GM12891 (cell line): ENCODE measurements around the gene KICS2.

Source experiments
- POLR2A ChIP-seq: IDR thresholded peaks from 2 replicates; pipeline ENCODE4 v1.6.1; 2011; ENCODE audit warnings: low read depth, low read length, control low read depth
- POLR2AphosphoS5 ChIP-seq: IDR thresholded peaks from 2 replicates; pipeline ENCODE4 v1.6.1; 2011; ENCODE audit warnings: low read depth, low read length, control low read depth
- POU2F2 ChIP-seq: IDR thresholded peaks from 2 replicates; pipeline ENCODE4 v1.6.1; 2011; ENCODE audit warnings: low read depth, mild to moderate bottlenecking, control low read depth, low read length, moderate library complexity
- TAF1 ChIP-seq: IDR thresholded peaks from 2 replicates; pipeline ENCODE4 v1.6.1; 2011; ENCODE audit warnings: low read depth, low read length, control low read depth

- TF ChIP-seq POLR2A (no peak), POU2F2 (no peak), TAF1 (no peak), POLR2AphosphoS5 (no peak)
Measured at GRCh38 chr12:64268409-64268808, 46.3 kb upstream of the KICS2 start.
